GM10248 (cell line): Measurements from ENCODE around the gene LLGL2.

Experiments used
- CTCF ChIA-PET: fragments of 300-600 bp; sonication (Branson Sonifier 250); formaldehyde crosslinking; extraction: SDS; loops from one replicate; lab custom pipeline; 2021; ENCODE audit warnings: antibody characterized with exemption; lab: Yijun Ruan, JAX
- POLR2A ChIA-PET: fragments of 350-650 bp; sonication (Branson Sonifier 250); formaldehyde crosslinking; extraction: SDS; loops from one replicate; lab custom pipeline; 2020; ENCODE audit warnings: antibody characterized with exemption; lab: Yijun Ruan, JAX
- DNase-seq: peaks from one replicate; pipeline ENCODE4 v3.0.0; 2012; ENCODE audit errors: extremely low spot score
- CTCF ChIP-seq: IDR thresholded peaks from 2 replicates; pipeline ENCODE4 v1.5.1; 2012; ENCODE audit warnings: mild to moderate bottlenecking, low read depth; ENCODE audit errors: extremely low read depth, missing control alignments, control extremely low read depth

Gene LLGL2

DNA sequence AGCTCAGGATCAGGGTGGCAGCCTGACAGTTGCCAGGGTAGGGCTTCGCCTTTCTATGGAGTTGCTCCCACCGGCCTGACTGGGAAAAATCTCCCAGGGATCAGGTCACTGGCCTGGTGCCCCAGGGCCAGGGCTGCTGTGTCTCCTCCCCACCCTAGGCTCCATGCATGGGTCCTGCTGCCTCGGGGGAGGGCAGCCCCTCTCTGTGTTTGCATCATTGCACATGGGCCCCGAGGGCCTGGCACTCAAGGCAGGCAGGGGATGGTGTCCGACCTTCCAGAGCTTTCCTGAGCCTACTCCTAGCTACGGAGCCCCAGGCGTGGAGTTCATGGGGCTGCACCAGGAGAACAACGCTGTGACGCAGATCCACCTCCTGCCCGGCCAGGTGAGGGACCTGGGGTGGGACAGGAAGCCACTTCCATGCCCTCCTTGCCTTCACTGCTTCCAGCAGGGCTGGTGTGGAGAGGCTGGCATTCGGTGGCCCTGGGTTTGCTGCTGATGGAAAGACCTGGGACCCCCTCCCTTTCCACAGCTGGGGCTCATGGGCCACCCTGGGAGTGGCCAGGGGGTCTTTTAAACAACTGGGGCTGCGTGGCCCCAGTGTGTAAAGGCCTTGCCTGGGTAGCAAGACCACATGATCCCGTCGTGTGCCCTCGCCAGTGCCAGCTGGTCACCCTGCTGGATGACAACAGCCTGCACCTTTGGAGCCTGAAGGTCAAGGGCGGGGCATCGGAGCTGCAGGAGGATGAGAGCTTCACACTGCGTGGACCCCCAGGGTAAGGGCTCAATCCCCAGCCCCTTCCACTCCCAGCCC, 32.6 kb downstream of the LLGL2 start:
- CTCF ChIA-PET = no interaction called here
- POLR2A ChIA-PET = no interaction called here
- no peak for TF ChIP-seq CTCF
- no peak for DNase-seq

- ChIA-PET CTCF (no interaction called here), POLR2A (no interaction called here)
- DNase-seq = no peak
- TF ChIP-seq CTCF = no peak
Observed at GRCh38 chr17:75558666-75559530, 33.4 kb downstream of the LLGL2 start.

GRCh38 chr17:75559958-75560533, 34.5 kb downstream of the LLGL2 start:
- CTCF ChIA-PET = no interaction called here
- POLR2A ChIA-PET = interaction anchor here (0.5 kb wide), 1 partner anchor 19 kb away, joined by 6 read pairs; no protein-coding TSS in a partner anchor
- TF ChIP-seq CTCF = no peak
- no peak for DNase-seq

- DNase-seq = no peak
- ChIA-PET POLR2A (no interaction called here), CTCF (interaction anchor here (1.2 kb wide), 1 partner anchor 11 kb away, joined by 3 read pairs; no protein-coding TSS in a partner anchor)
- TF ChIP-seq CTCF = no peak
Observed at GRCh38 chr17:75561927-75562603, 36.6 kb downstream of the LLGL2 start.

GRCh38 chr17:75563063-75563758, 37.7 kb downstream of the LLGL2 start:
- TF ChIP-seq CTCF = no peak
- POLR2A ChIA-PET = no interaction called here
- no peak for DNase-seq
- CTCF ChIA-PET = no interaction called here

- ChIA-PET CTCF (interaction anchor here (0.8 kb wide), 1 partner anchor 17 kb away, joined by 3 read pairs; no protein-coding TSS in a partner anchor), POLR2A (no interaction called here)
- no peak for TF ChIP-seq CTCF
- DNase-seq = no peak
Observed at GRCh38 chr17:75564195-75564594, 38.7 kb downstream of the LLGL2 start.
